Measurements from ENCODE around the gene SNCA. TPM values are rescaled to one million over a fixed set of nuclear protein-coding genes. Genes with fewer than 3 reads are reported as not detected.

The SNCA gene
- total and polyA plus RNA-seq, 2 donors from 2014 or later = 8.4 to 17.1 TPM

- Histone ChIP-seq H3K27ac (ENCODE audit: low read depth in 2 of 2, low read length in 2 of 2) (no peak overlapping the region), H3K27me3 (ENCODE audit: control insufficient read depth, insufficient read depth, low read length) (no peaks in the 10 kb centered on the region), H3K4me1 (ENCODE audit: control insufficient read depth in 2 of 3, insufficient read depth in 2 of 3, low read depth in 1 of 3, low read length in 3 of 3) (no peaks in the 10 kb centered on the region), H3K4me3 (ENCODE audit: low read length in 3 of 3) (no peak overlapping the region), H3K9ac (ENCODE audit: low read length in 3 of 3) (no peak overlapping the region), H3K36me3 (ENCODE audit: control insufficient read depth in 2 of 3, insufficient read depth in 3 of 3, low read length in 3 of 3) (no peaks in the 10 kb centered on the region), H3K9me3 (ENCODE audit: control insufficient read depth in 2 of 3, insufficient read depth in 1 of 3, low read length in 3 of 3) (no peaks in the 10 kb centered on the region)
- FAIRE-seq (no peak), DNase-seq (no peak)
- TF ChIP-seq, protein P1, sequence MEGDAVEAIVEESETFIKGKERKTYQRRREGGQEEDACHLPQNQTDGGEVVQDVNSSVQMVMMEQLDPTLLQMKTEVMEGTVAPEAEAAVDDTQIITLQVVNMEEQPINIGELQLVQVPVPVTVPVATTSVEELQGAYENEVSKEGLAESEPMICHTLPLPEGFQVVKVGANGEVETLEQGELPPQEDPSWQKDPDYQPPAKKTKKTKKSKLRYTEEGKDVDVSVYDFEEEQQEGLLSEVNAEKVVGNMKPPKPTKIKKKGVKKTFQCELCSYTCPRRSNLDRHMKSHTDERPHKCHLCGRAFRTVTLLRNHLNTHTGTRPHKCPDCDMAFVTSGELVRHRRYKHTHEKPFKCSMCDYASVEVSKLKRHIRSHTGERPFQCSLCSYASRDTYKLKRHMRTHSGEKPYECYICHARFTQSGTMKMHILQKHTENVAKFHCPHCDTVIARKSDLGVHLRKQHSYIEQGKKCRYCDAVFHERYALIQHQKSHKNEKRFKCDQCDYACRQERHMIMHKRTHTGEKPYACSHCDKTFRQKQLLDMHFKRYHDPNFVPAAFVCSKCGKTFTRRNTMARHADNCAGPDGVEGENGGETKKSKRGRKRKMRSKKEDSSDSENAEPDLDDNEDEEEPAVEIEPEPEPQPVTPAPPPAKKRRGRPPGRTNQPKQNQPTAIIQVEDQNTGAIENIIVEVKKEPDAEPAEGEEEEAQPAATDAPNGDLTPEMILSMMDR (IDR thresholded peaks at IDR 0.05; ENCODE audit: borderline replicate concordance, extremely low read depth, insufficient read depth) = no peak
- intact Hi-C loops (cut with DNase I) = no loop called here
Measured at GRCh38 chr4:89773805-89774204, 63.2 kb downstream of the SNCA start.

GRCh38 chr4:89769856-89770255 lies 67.1 kb downstream of the SNCA start:
- Histone ChIP-seq H3K4me1 (ENCODE audit: control insufficient read depth in 2 of 3, insufficient read depth in 2 of 3, low read depth in 1 of 3, low read length in 3 of 3) (no peaks in the 10 kb centered on the region), H3K9me3 (ENCODE audit: control insufficient read depth in 2 of 3, insufficient read depth in 1 of 3, low read length in 3 of 3) (peaks cover 0 to 3% (median 0%) of the 10 kb centered on the region in 3 donors), H3K27me3 (ENCODE audit: control insufficient read depth, insufficient read depth, low read length) (no peaks in the 10 kb centered on the region), H3K4me3 (ENCODE audit: low read length in 3 of 3) (no peak overlapping the region), H3K9ac (ENCODE audit: low read length in 3 of 3) (no peak overlapping the region), H3K27ac (ENCODE audit: low read depth in 2 of 2, low read length in 2 of 2) (no peak overlapping the region), H3K36me3 (ENCODE audit: control insufficient read depth in 2 of 3, insufficient read depth in 3 of 3, low read length in 3 of 3) (no peaks in the 10 kb centered on the region)
- FAIRE-seq (no peak), DNase-seq (no peak)
- intact Hi-C loops (cut with DNase I) = no loop called here
- TF ChIP-seq, protein P1 (IDR thresholded peaks at IDR 0.05; ENCODE audit: borderline replicate concordance, extremely low read depth, insufficient read depth) = no peak

- Histone ChIP-seq H3K27ac (ENCODE audit: low read depth in 2 of 2, low read length in 2 of 2) (no peak overlapping the region), H3K9ac (ENCODE audit: low read length in 3 of 3) (no peak overlapping the region), H3K9me3 (ENCODE audit: control insufficient read depth in 2 of 3, insufficient read depth in 1 of 3, low read length in 3 of 3) (peaks cover 0 to 3% (median 0%) of the 10 kb centered on the region in 3 donors), H3K4me1 (ENCODE audit: control insufficient read depth in 2 of 3, insufficient read depth in 2 of 3, low read depth in 1 of 3, low read length in 3 of 3) (no peaks in the 10 kb centered on the region), H3K36me3 (ENCODE audit: control insufficient read depth in 2 of 3, insufficient read depth in 3 of 3, low read length in 3 of 3) (no peaks in the 10 kb centered on the region), H3K4me3 (ENCODE audit: low read length in 3 of 3) (no peak overlapping the region), H3K27me3 (ENCODE audit: control insufficient read depth, insufficient read depth, low read length) (no peaks in the 10 kb centered on the region)
- TF ChIP-seq, protein P1 (IDR thresholded peaks at IDR 0.05; ENCODE audit: borderline replicate concordance, extremely low read depth, insufficient read depth) = no peak
- intact Hi-C loops (cut with DNase I) = no loop called here
- DNase-seq (no peak), FAIRE-seq (no peak)
Measured at GRCh38 chr4:89767924-89768323, 69.0 kb downstream of the SNCA start.

DNA sequence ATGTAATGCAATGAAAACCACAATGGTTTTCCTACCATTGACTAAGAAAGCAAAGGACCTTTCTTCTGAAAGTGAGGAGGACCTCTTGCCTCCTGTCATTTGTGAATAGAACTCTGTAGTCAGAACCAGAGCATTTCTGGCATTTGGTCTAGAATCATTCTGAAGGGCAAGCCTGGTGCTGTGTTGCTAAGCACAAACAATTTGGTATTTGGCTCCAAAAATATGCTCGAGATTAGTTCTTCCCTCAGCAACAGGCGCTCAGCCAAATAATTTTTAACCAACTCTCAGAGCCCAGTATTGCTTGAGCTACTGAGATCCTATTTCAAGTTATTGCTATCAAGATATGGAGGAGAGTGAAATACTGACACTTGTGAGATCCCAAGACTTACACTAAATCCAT lies 71.0 kb downstream of the SNCA start:
- Histone ChIP-seq H3K36me3 (ENCODE audit: control insufficient read depth in 2 of 3, insufficient read depth in 3 of 3, low read length in 3 of 3) (no peaks in the 10 kb centered on the region), H3K4me1 (ENCODE audit: control insufficient read depth in 2 of 3, insufficient read depth in 2 of 3, low read depth in 1 of 3, low read length in 3 of 3) (no peaks in the 10 kb centered on the region), H3K27me3 (ENCODE audit: control insufficient read depth, insufficient read depth, low read length) (no peaks in the 10 kb centered on the region), H3K27ac (ENCODE audit: low read depth in 2 of 2, low read length in 2 of 2) (no peak overlapping the region), H3K9me3 (ENCODE audit: control insufficient read depth in 2 of 3, insufficient read depth in 1 of 3, low read length in 3 of 3) (peaks cover 0 to 3% (median 0%) of the 10 kb centered on the region in 3 donors), H3K9ac (ENCODE audit: low read length in 3 of 3) (no peak overlapping the region), H3K4me3 (ENCODE audit: low read length in 3 of 3) (no peak overlapping the region)
- DNase-seq (peak in 1 of 5 donors; percentile 46), FAIRE-seq (no peak)
- TF ChIP-seq, protein P1 (IDR thresholded peaks at IDR 0.05; ENCODE audit: borderline replicate concordance, extremely low read depth, insufficient read depth) = no peak
- intact Hi-C loops (cut with DNase I) = no loop called here
